ENCODE data around the gene CDYL2. TPM values are rescaled to one million over a fixed set of nuclear protein-coding genes. Genes with fewer than 3 reads are reported as not detected.

Gene CDYL2
- total and polyA plus RNA-seq, 2 experiments from 2014 or later, result 2.1 to 5.2 TPM

DNA sequence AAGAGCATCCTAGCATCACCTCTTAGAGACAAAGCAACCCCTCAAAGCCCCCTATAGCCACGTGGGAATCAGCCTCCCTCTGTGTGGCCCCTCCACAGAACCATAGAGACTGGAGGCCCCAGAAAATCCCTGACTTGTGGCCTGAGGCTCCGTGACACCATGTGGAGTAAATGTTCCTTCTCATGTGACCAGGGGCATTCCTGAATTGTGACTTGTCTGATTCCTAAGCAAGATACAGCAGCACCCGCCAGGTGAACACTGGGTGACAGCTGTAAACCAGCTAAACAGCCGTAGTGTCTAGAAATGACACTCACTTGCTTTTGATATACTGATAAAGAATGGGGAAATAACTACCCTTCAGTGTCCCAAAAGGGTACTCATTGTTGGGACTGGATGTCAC, 184.6 kb downstream of the CDYL2 start:
- in situ Hi-C loops (cut with MboI), result no loop called here
- H3K4me3 ChIP-seq, result no peak overlapping the region
- H3K9me3 ChIP-seq (ENCODE audit: low read depth), result no peaks in the 10 kb centered on the region
- no peaks in the 10 kb centered on the region for H3K79me2 ChIP-seq (ENCODE audit: insufficient read depth)
- H3K27ac ChIP-seq, result no peak overlapping the region
- no peak overlapping the region for H3K9ac ChIP-seq
- H3F3A ChIP-seq (ENCODE audit: insufficient read depth), result no peaks in the 10 kb centered on the region
- no peaks in the 10 kb centered on the region for H3K4me1 ChIP-seq (ENCODE audit: insufficient read depth)
- no peak for TF ChIP-seq EZH2 (IDR thresholded peaks at IDR 0.05; ENCODE audit: insufficient read depth, poor library complexity, severe bottlenecking)
- TF ChIP-seq EZH2phosphoT487 (IDR thresholded peaks at IDR 0.05; ENCODE audit: insufficient read depth, low read depth), result no peak
- 68 to 73% methylated on average over 4 of the region's 4 CpGs for WGBS, 2 experiments (ENCODE audit: low coverage in 1 of 2, low lambda C conversion rate in 2 of 2, missing lambda C conversion rate in 2 of 2)
- H3K9me2 ChIP-seq (ENCODE audit: insufficient read depth), result no peaks in the 10 kb centered on the region
- no peaks in the 10 kb centered on the region for H3K27me3 ChIP-seq (replicated peaks; ENCODE audit: insufficient read depth)
- H4K20me1 ChIP-seq (ENCODE audit: insufficient read depth), result no peaks in the 10 kb centered on the region
- no peaks in the 10 kb centered on the region for H3K36me3 ChIP-seq (ENCODE audit: low read depth)
- no peak overlapping the region for H3K4me2 ChIP-seq (ENCODE audit: unreplicated experiment)
- no peak for DNase-seq
- no peak overlapping the region for H2AFZ ChIP-seq

DNA sequence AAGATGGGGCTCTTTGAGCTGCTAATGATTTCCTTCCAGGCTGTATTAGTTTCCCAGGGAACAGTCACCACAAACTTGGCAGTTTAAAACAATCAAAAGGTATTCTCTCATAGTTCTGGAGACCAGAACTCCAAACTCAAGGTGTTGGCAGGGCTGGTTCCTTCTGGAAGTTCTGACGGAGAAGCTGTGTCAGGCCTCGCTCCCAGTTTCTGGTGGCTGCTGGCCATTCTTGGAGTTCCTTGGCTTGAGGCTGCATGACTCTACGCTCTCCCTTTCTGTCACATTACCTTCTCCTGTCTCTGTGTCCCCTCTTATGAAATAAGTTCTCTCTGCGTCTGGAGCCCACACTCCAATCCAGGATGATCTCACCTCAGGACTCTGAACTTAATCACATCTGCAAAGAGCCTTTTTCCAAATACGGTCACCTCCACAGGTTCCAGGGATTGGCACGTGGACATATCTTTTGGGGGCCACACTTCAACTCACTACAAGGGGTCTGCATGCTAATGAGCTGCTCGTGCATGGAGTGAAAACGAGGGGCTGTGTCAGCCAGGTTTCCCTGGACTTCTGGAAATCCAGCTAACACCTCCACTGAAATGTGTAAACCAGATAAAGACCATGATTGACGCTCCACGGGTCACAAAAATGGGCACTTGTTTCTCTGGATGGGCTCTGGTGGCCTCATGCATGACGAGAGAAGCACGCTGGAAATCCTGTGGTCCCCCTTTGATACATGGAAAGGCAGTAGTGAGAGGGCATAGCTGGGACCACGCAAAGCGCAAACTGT, 185.3 kb downstream of the CDYL2 start:
- no peaks in the 10 kb centered on the region for H4K20me1 ChIP-seq (ENCODE audit: insufficient read depth)
- no peaks in the 10 kb centered on the region for H3K9me2 ChIP-seq (ENCODE audit: insufficient read depth)
- no peaks in the 10 kb centered on the region for H3K27me3 ChIP-seq (replicated peaks; ENCODE audit: insufficient read depth)
- H3K27ac ChIP-seq, result no peak overlapping the region
- 94 to 97% methylated on average over 14 of the region's 14 CpGs for WGBS, 2 experiments (ENCODE audit: low coverage in 1 of 2, low lambda C conversion rate in 2 of 2, missing lambda C conversion rate in 2 of 2)
- H2AFZ ChIP-seq, result no peak overlapping the region
- no peaks in the 10 kb centered on the region for H3K4me1 ChIP-seq (ENCODE audit: insufficient read depth)
- H3F3A ChIP-seq (ENCODE audit: insufficient read depth), result no peaks in the 10 kb centered on the region
- in situ Hi-C loops (cut with MboI), result no loop called here
- TF ChIP-seq EZH2 (IDR thresholded peaks at IDR 0.05; ENCODE audit: insufficient read depth, poor library complexity, severe bottlenecking) (no peak), EZH2phosphoT487 (IDR thresholded peaks at IDR 0.05; ENCODE audit: insufficient read depth, low read depth) (no peak)
- no peak for DNase-seq
- H3K9me3 ChIP-seq (ENCODE audit: low read depth), result no peaks in the 10 kb centered on the region
- no peaks in the 10 kb centered on the region for H3K36me3 ChIP-seq (ENCODE audit: low read depth)
- H3K79me2 ChIP-seq (ENCODE audit: insufficient read depth), result no peaks in the 10 kb centered on the region
- H3K4me3 ChIP-seq, result no peak overlapping the region
- H3K4me2 ChIP-seq (ENCODE audit: unreplicated experiment), result no peak overlapping the region
- no peak overlapping the region for H3K9ac ChIP-seq

DNA sequence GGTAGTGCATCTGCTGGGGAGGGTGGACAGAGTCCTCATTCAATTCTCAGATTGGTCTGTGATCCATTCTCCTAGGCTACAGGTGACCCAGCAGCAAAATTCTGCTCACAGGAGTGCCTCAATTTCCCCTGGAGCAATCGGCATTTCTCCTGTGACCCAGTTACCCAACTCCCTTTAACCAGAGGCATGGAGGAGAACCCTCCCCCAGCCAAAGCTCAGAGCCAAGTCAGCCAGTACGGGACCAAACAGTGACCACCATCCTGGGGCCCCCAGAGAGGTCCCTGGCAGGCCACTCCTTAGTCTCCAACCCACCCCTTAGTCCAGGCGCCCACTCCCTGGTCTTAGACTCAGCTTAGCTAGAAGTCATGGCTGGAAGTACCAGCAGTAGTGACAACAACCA, 188.0 kb downstream of the CDYL2 start:
- Histone ChIP-seq H3F3A (ENCODE audit: insufficient read depth) (no peaks in the 10 kb centered on the region), H3K9ac (no peak overlapping the region), H3K27me3 (replicated peaks; ENCODE audit: insufficient read depth) (no peaks in the 10 kb centered on the region), H3K9me2 (ENCODE audit: insufficient read depth) (no peaks in the 10 kb centered on the region), H3K4me3 (no peak overlapping the region), H2AFZ (no peak overlapping the region), H4K20me1 (ENCODE audit: insufficient read depth) (no peaks in the 10 kb centered on the region), H3K27ac (no peak overlapping the region), H3K4me2 (ENCODE audit: unreplicated experiment) (no peak overlapping the region), H3K79me2 (ENCODE audit: insufficient read depth) (no peaks in the 10 kb centered on the region), H3K36me3 (ENCODE audit: low read depth) (no peaks in the 10 kb centered on the region), H3K9me3 (ENCODE audit: low read depth) (no peaks in the 10 kb centered on the region), H3K4me1 (ENCODE audit: insufficient read depth) (no peaks in the 10 kb centered on the region)
- DNase-seq, result no peak
- TF ChIP-seq EZH2 (IDR thresholded peaks at IDR 0.05; ENCODE audit: insufficient read depth, poor library complexity, severe bottlenecking) (no peak), EZH2phosphoT487 (IDR thresholded peaks at IDR 0.05; ENCODE audit: insufficient read depth, low read depth) (no peak)
- 92 to 96% methylated on average over 3 of the region's 3 CpGs for WGBS, 2 experiments (ENCODE audit: low coverage in 1 of 2, low lambda C conversion rate in 2 of 2, missing lambda C conversion rate in 2 of 2)
- in situ Hi-C loops (cut with MboI), result no loop called here

DNA sequence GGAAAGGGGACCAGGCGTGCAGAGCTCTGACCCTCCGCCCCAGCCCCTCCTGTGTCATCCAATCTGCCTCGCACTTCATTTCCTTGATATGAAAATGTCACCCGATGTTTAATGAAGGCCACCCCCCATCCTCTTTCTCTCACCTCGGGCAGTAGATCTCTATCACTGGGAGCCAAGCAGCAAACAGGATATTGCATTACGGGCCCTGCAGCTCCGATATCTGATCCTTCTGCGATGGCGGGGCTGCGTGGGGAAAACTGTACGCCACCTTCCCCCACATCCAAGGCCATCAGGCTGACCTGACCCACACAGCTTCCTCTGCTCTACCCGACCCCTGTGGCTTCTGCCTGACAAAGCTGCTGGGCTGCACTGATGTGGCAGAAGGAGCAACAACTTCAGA, 188.7 kb downstream of the CDYL2 start:
- H3K9me2 ChIP-seq (ENCODE audit: insufficient read depth), result no peaks in the 10 kb centered on the region
- H4K20me1 ChIP-seq (ENCODE audit: insufficient read depth), result no peaks in the 10 kb centered on the region
- no peaks in the 10 kb centered on the region for H3K36me3 ChIP-seq (ENCODE audit: low read depth)
- no peaks in the 10 kb centered on the region for H3F3A ChIP-seq (ENCODE audit: insufficient read depth)
- no peak overlapping the region for H2AFZ ChIP-seq
- H3K4me3 ChIP-seq, result no peak overlapping the region
- H3K4me2 ChIP-seq (ENCODE audit: unreplicated experiment), result no peak overlapping the region
- no peaks in the 10 kb centered on the region for H3K9me3 ChIP-seq (ENCODE audit: low read depth)
- H3K9ac ChIP-seq, result no peak overlapping the region
- no peak for TF ChIP-seq EZH2phosphoT487 (IDR thresholded peaks at IDR 0.05; ENCODE audit: insufficient read depth, low read depth)
- no peak for TF ChIP-seq EZH2 (IDR thresholded peaks at IDR 0.05; ENCODE audit: insufficient read depth, poor library complexity, severe bottlenecking)
- 90 to 98% methylated on average over 11 to 12 of the region's 12 CpGs for WGBS, 2 experiments (ENCODE audit: low coverage in 1 of 2, low lambda C conversion rate in 2 of 2, missing lambda C conversion rate in 2 of 2)
- no peaks in the 10 kb centered on the region for H3K27me3 ChIP-seq (replicated peaks; ENCODE audit: insufficient read depth)
- DNase-seq, result no peak
- H3K79me2 ChIP-seq (ENCODE audit: insufficient read depth), result no peaks in the 10 kb centered on the region
- no peaks in the 10 kb centered on the region for H3K4me1 ChIP-seq (ENCODE audit: insufficient read depth)
- in situ Hi-C loops (cut with MboI), result no loop called here
- no peak overlapping the region for H3K27ac ChIP-seq
